Right atrium auricular region (tissue), 2 donors: Measurements from ENCODE around the gene PLEK2. TPM values are rescaled to one million over a fixed set of nuclear protein-coding genes. Genes with fewer than 3 reads are reported as not detected.

ENCODE experiments used
- DNase-seq: peaks from one replicate; pipeline ENCODE4 v3.0.0-alpha.2; 2019; ENCODE audit warnings: low spot score
- H3K27ac ChIP-seq, 2 donors: fragments of 200-600 bp; sonication (generic); 1 replicate in 1 of 2; 2 replicates in 1 of 2; pipeline ENCODE4 v1.5.1; 2016 to 2019
- H3K27me3 ChIP-seq, 2 donors: fragments of 200-600 bp; sonication (generic); one replicate each; pipeline versions ENCODE4 v1.5.1 to v1.6.0; 2017 to 2019
- H3K36me3 ChIP-seq: fragments of 200-600 bp; sonication (generic); one replicate; pipeline ENCODE4 v1.5.1; 2016
- H3K4me1 ChIP-seq, 2 donors: fragments of 200-600 bp; sonication (generic); one replicate each; pipeline versions ENCODE4 v1.5.1 to v1.6.0; 2017 to 2019
- H3K4me3 ChIP-seq, 2 donors: fragments of 200-600 bp; sonication (generic); 1 replicate in 1 of 2; 2 replicates in 1 of 2; pipeline ENCODE4 v1.5.1; 2017 to 2019; ENCODE audit warnings: mild to moderate bottlenecking in 1 of 2, moderate library complexity in 1 of 2
- H3K9me3 ChIP-seq, 2 donors: fragments of 200-600 bp; sonication (generic); one replicate each; pipeline ENCODE4 v1.5.1; 2019
- total RNA-seq, 2 donors: library from RNA; depleted of rRNA; stranded (reverse); fragments of >200 nt; gene quantifications; one replicate each; pipeline ENCODE4 v1.1.0, GENCODE V29; 2016
- TF ChIP-seq, protein P1 (sequence below), 2 donors: fragments of 200-600 bp; sonication (generic); IDR thresholded peaks; one replicate each; pipeline ENCODE4 v1.5.1; 2019; ENCODE audit warnings: antibody characterized with exemption in 2 of 2

The PLEK2 gene
- total RNA-seq, 2 donors from 2014 or later = 1.1 to 2.1 TPM

DNA sequence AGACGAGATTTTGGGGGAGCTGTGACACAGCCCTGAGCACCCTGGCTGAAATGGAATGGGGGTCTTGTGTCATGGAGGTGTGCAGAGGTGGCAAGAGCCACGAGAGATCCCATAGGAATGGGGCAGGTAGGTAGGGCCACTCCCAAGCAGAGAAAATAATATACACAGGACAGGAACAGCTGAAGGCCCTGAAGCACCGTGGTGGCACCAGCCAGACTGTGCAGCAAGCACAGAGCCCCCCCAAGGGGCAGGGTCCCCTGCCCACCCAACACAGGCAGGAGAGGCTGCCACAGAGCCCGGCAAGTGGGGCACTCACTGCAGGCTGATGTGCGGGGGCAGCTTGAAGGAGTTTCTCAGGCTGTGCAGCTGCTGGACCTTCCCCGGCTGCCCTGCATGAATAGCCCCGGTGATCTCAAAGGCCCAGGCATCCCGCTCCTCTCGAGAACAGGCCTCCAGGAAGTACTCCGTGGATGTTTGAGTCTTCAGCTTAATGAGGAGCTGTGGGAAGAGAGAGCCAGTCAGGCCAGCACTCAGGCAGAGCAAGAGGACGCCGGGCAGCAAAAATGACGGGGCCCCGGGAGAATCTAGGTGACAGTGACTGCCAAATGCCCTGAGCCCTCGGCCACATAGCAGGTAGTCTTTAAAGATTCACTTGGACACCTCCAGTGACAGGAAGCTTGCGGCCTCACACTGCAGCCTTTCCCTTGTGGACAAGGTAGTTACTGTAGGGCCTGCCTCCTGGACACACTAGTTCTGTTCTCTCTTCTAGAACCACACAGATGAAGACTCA, 16.7 kb downstream of the PLEK2 start:
- TF ChIP-seq, protein P1, sequence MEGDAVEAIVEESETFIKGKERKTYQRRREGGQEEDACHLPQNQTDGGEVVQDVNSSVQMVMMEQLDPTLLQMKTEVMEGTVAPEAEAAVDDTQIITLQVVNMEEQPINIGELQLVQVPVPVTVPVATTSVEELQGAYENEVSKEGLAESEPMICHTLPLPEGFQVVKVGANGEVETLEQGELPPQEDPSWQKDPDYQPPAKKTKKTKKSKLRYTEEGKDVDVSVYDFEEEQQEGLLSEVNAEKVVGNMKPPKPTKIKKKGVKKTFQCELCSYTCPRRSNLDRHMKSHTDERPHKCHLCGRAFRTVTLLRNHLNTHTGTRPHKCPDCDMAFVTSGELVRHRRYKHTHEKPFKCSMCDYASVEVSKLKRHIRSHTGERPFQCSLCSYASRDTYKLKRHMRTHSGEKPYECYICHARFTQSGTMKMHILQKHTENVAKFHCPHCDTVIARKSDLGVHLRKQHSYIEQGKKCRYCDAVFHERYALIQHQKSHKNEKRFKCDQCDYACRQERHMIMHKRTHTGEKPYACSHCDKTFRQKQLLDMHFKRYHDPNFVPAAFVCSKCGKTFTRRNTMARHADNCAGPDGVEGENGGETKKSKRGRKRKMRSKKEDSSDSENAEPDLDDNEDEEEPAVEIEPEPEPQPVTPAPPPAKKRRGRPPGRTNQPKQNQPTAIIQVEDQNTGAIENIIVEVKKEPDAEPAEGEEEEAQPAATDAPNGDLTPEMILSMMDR (IDR thresholded peaks at IDR 0.05) = no peak
- H3K4me3 ChIP-seq = no peak overlapping the region
- H3K27ac ChIP-seq = no peak overlapping the region
- no peaks in the 10 kb centered on the region for H3K9me3 ChIP-seq
- no peak for DNase-seq
- H3K4me1 ChIP-seq = no peaks in the 10 kb centered on the region
- H3K36me3 ChIP-seq = no peaks in the 10 kb centered on the region
- H3K27me3 ChIP-seq = no peaks in the 10 kb centered on the region

DNA sequence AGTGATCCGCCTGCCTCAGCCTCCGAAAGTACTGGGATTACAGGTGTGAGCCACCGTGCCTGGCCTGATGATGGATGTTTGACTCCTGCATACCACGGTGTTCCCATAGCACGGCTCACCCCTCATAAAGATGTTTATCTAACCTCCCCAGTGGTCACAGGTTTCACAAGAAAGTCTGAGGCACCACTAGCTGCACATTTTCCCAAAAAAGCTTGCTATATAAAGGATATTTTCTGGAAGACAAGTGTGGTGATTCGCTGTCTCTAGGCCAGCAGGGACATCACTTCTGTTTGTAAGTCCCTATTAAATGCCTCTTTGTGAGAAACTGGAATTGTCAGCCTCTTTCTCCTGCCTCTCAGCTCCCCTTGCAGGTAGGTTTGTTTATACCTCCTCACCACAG, 18.3 kb downstream of the PLEK2 start:
- no peak overlapping the region for H3K27ac ChIP-seq
- no peaks in the 10 kb centered on the region for H3K4me1 ChIP-seq
- TF ChIP-seq, protein P1 (IDR thresholded peaks at IDR 0.05) = no peak
- no peaks in the 10 kb centered on the region for H3K36me3 ChIP-seq
- H3K4me3 ChIP-seq = no peak overlapping the region
- DNase-seq = no peak
- H3K9me3 ChIP-seq = no peaks in the 10 kb centered on the region
- H3K27me3 ChIP-seq = no peaks in the 10 kb centered on the region

DNA sequence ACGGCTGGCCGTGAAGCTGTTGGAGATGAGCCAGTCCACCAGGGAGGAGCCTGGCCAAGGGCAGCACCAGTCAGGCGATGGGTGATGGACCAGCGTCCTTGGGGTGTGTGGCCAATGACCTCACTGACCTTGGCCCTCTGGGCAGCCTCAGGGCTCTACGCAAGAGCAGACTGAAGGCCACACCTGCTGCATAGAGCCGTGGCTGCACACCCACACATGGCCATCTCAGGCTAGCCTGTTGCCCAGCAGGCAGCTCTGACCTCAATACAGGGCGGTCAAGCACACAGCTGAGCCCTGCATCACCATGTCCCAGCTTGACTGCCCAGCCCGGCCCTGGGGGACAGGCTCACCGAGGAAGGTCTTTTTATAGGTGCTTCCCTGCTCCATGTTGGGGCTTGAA, 19.2 kb downstream of the PLEK2 start:
- TF ChIP-seq, protein P1 (IDR thresholded peaks at IDR 0.05) = no peak
- no peak for DNase-seq
- Histone ChIP-seq H3K27me3 (no peaks in the 10 kb centered on the region), H3K9me3 (no peaks in the 10 kb centered on the region), H3K27ac (no peak overlapping the region), H3K4me3 (no peak overlapping the region), H3K36me3 (no peaks in the 10 kb centered on the region), H3K4me1 (no peaks in the 10 kb centered on the region)

DNA sequence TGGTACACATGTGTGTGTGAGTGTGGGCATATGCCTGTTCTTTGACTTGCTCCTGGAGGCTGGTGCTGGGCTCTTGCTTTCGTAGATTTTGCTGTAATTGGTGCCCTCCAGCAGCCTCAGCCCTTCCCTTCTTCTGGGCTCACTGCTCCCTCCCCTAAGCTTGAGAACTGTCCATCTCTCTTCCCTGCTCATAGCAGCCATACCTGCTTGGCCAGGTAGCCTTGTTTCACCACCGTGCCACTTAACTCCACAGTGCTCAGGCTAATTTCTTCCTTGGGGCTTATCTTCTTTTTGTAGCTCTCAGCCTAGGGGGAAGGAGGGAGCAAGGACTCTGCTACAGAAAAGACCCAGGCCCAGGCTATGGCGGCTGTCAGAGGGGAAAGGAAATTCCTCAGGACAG, 19.8 kb downstream of the PLEK2 start:
- H3K36me3 ChIP-seq = no peaks in the 10 kb centered on the region
- no peaks in the 10 kb centered on the region for H3K4me1 ChIP-seq
- no peak overlapping the region for H3K4me3 ChIP-seq
- no peak overlapping the region for H3K27ac ChIP-seq
- no peaks in the 10 kb centered on the region for H3K27me3 ChIP-seq
- H3K9me3 ChIP-seq = no peaks in the 10 kb centered on the region
- no peak for DNase-seq
- TF ChIP-seq, protein P1 (IDR thresholded peaks at IDR 0.05) = no peak

DNA sequence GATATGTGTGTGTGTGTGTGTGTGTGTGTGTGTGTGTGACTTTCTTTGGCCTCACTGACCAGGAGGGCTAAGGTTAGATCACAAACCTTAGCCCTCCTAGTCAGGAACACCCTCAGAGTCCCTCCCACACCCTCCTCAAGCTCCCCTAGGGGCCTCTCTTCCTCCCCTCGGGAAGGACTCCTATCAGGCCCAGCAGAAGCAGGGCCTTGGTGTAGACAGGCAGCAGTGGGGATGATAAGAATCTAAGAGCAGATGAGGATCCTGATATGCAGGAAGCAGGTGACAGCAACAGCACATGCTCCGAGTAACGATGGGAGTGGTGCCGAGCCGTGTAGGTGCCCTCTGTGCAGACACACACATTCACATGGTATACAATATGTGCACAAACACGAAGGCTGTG, 20.7 kb downstream of the PLEK2 start:
- H3K4me1 ChIP-seq = no peaks in the 10 kb centered on the region
- H3K27me3 ChIP-seq = no peaks in the 10 kb centered on the region
- no peaks in the 10 kb centered on the region for H3K36me3 ChIP-seq
- no peak overlapping the region for H3K27ac ChIP-seq
- DNase-seq = no peak
- no peak overlapping the region for H3K4me3 ChIP-seq
- TF ChIP-seq, protein P1 (IDR thresholded peaks at IDR 0.05) = no peak
- no peaks in the 10 kb centered on the region for H3K9me3 ChIP-seq
